GM19240 (cell line): ENCODE results near the gene IP6K2.
A peak's percentile ranks its signal among the peaks of the same experiment; 100 is the strongest.

Source experiments
- DNase-seq: peaks from one replicate; pipeline ENCODE4 v3.0.0; 2011; ENCODE audit warnings: low spot score; ENCODE audit not compliant: insufficient read length

The IP6K2 gene

GRCh38 chr3:48664313-48664644, 52.7 kb downstream of the IP6K2 start:
- DNase-seq, result no peak

DNA sequence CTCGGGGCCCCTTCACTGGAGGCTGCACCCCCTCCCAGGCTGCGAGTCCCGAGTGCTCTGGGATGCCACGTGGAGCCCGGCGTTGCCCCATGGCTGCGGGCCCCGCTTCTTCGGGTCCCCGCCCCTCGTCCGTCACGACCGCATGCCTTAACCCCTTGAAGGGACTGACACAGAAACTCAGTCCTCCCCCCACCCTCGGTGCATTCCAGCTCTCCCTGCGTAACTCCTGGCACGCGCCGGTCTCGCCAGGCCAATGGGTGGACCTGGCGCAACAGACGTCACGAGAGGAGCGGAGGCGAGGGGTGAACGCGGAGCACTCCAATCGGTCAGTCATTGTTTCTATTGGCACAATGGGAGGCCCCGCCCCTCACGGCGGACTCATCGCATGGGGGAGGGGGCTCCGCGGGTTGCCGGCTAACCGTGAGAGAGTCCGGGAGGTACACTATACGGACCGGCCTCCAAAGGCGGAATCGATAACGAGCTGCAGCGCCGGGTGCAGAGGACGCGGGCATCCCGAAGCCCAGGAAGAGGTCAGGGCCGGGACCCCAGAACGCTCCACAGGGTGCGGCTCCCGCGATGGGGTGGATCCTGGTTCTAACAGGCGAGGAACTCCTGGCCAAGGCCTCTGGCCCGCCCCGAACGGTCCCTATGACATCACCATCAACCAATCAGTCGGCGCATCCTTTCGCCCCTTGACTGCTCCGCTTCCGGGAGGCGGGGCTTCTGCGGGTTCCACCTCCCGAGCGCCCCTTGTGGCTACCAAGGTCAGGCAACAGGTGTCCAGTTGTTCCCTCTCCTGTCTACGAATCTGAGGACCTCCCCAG, 53.3 kb downstream of the IP6K2 start:
- DNase-seq, result peak; percentile 100

DNA sequence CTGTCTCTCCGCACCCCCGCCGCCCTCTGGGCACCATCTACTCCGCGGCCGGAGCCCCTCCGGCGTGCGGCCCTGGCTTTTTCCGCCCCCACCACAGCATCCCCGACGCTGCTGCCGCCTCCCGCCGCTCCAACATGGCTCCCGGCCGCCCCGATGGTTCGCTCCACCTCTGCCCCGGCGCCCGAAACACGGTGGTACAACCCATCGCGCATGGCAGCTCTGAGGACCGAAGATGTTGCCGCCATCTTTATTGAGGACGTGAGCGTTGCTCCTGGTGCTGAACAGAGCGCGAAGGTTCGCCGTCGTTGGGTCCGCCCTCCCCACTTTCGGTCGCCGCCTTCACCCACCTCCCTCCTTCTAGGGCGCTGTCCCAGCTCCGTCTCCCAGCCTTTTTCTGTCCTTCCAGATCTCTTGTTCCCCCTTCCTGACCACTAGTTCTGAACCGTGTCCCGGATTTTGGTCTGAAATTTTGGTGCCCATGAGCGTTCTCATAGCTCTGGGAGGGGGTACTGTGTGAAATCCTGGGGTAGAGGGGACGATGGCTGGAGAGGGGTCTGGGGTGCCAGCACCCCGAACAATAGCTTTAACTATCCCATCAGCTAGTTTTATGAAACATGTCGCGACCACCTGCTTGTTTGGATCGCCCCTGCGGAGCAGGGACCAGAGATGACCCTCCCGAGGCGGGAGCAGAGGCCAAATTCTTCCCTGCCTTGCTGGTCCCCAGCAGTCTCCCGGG, 54.1 kb downstream of the IP6K2 start, which contains the start of gene CELSR3:
Gene CELSR3 (minus strand): TSS at position 134 of the 736 bp plus-strand sequence. CDS start 252 bp downstream, outside the sequence.
- peak; percentile 45 for DNase-seq

GRCh38 chr3:48662145-48662752, 54.8 kb downstream of the IP6K2 start:
- no peak for DNase-seq

GRCh38 chr3:48661501-48662144, 55.4 kb downstream of the IP6K2 start:
- DNase-seq, result peak; percentile 57

DNA sequence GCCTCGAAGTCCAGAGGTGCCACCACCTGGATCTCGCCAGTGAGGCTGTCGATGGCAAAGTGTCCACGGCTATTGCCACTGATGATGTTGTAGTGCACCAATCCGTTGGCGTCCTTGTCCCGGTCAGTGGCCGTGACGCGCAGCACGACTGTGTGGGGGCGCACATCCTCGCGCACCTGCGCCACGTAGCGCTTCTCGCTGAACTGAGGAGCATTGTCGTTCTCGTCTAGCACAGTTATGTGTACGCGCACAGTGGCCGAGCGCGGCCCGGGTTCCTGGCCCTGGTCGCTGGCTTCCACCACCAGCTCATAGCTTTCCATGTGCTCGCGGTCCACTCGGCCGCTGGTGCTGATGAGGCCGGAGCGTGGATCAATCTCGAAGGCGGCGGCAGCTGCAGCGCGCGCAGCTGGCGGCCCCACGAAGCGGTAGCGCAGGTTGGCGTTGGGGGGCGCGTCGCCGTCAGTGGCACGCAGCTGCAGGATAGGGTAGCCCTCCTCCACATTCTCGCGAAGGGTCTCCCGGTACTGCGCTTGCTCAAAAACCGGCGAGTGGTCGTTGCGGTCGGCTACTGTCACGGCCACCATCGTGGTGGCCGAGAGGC, 56.1 kb downstream of the IP6K2 start:
- no peak for DNase-seq

GRCh38 chr3:48656841-48657281, 60.2 kb downstream of the IP6K2 start:
- no peak for DNase-seq

GRCh38 chr3:48656061-48656840, 60.8 kb downstream of the IP6K2 start:
- DNase-seq, result peak; percentile 89

DNA sequence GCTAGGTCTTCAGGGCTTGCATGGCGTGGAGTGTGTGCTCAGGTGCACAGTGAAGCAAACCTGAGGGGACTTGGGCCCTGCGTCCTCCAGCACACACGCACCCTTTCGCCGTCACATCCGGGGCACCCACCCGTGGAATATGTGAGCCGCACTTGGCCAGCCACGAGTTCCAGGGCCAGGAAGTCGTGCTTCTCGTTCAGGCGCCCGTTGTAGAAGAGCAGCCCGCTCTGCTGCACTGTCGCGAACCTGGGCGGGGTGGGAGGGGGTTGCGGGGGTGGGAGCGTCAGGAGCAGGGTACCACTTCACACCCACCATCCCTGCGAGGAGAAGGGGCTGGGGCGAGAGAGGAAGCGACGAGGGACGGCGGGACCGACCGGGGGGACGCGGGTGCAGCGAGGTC, 61.4 kb downstream of the IP6K2 start:
- DNase-seq, result no peak

DNA sequence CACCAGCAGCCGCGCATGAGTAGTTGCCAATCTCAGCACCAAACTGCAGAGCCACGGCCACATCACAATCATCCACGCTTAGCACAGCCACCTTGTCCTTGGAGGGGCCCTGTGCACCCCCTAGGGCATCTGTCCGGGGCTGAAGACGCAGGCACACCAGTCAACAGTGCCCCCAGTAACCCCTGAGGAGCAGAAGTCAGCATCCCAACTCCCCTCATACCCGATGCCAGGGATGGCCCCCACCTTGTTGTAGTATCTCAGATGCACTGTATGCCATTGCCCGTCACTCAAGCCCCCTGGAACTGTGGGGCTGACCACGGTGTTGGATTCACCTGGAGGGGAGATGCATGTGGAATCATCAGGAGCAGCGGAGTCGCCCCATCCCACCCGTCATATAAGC, 62.0 kb downstream of the IP6K2 start:
- no peak for DNase-seq

- DNase-seq, result no peak
Observed at GRCh38 chr3:48652923-48653715, 63.9 kb downstream of the IP6K2 start.

- DNase-seq, result no peak
Observed at GRCh38 chr3:48651771-48652170, 65.2 kb downstream of the IP6K2 start.

DNA sequence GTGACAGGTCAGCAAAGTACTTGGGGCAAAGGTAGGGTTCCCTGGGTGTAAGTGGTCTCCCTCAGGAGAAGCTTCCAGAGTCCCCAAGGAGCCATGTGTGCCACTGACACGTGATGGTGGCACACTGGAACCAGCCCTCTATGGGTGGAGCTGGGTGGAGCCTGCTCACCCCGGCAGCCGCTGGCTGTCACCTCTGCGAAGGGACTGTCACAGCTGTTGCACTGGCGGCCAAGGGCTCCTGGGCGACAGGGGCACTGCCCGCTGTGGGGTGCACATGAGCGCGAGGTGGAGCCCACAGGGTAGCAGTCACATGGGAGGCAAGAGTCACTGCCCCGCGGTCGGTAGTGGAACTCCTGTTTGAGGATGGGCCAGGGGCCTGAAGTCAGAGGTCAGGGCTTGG, 66.3 kb downstream of the IP6K2 start:
- no peak for DNase-seq

GRCh38 chr3:48648188-48648850, 68.7 kb downstream of the IP6K2 start:
- no peak for DNase-seq

GRCh38 chr3:48647714-48648113, 69.3 kb downstream of the IP6K2 start:
- no peak for DNase-seq

- DNase-seq, result no peak
Observed at GRCh38 chr3:48644898-48645760, 71.9 kb downstream of the IP6K2 start.

DNA sequence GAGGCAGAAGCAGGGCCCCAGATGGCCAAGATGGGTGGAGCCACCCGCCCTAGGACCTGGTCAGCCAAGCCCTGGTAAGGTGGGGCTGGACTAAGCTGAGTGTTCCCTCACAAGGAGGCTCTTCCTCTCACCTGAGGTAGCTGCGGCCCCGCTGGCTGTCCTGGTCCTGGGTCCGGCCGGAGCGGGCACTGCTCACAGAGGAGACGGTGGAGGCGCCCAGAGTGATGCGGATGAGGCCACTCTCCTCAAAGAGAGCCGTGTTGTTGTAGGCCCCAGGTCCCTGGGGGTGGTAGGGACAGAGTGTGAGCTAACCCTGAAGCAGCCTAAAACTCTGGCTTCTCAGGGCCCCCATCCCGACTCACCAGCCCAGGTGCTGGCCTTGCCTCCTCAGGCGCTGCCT, 74.4 kb downstream of the IP6K2 start:
- DNase-seq, result no peak

- no peak for DNase-seq
Observed at GRCh38 chr3:48641396-48641795, 75.6 kb downstream of the IP6K2 start.
